ENCODE measurements around the gene DQX1. TPM values are rescaled to one million over a fixed set of nuclear protein-coding genes. Genes with fewer than 3 reads are reported as not detected.

DQX1 gene
- total and polyA plus RNA-seq, 2 of the 8 experiments (the other 6 are each of a cell fraction or from before 2014, with no cell fraction given): 0.76 to 1.1 TPM

DNA sequence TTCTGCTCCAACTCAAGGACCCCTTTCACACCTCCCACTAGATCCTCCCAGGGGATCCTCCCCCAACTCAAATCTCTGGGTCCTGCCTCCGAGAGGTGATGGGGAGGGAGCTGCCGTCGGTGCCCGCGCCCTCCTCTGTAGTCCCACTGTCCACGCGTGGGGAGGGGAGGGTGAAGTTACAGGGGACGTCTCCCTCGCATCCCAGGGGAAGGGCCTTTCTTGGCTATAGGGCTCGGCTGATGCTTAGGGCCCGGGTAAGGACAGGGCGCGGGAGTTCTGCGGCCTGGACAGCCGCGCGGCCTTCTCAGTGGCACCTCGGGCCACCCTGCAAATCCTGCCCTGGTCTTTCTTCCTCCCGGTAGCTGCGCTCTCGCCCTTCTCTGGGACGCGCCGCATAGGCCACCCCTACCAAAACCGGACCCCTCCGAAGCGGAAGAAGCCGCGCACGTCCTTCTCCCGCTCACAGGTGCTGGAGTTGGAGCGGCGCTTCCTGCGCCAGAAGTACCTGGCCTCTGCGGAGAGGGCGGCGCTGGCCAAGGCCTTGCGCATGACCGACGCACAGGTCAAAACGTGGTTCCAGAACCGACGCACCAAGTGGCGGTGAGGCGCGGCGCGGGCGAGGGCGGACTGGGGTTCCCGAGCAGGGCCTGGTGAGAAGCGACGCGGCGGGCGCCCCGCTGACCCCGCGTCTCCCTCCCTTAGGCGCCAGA lies 10.6 kb downstream of the DQX1 start (continued):
- TF ChIP-seq, protein P1, sequence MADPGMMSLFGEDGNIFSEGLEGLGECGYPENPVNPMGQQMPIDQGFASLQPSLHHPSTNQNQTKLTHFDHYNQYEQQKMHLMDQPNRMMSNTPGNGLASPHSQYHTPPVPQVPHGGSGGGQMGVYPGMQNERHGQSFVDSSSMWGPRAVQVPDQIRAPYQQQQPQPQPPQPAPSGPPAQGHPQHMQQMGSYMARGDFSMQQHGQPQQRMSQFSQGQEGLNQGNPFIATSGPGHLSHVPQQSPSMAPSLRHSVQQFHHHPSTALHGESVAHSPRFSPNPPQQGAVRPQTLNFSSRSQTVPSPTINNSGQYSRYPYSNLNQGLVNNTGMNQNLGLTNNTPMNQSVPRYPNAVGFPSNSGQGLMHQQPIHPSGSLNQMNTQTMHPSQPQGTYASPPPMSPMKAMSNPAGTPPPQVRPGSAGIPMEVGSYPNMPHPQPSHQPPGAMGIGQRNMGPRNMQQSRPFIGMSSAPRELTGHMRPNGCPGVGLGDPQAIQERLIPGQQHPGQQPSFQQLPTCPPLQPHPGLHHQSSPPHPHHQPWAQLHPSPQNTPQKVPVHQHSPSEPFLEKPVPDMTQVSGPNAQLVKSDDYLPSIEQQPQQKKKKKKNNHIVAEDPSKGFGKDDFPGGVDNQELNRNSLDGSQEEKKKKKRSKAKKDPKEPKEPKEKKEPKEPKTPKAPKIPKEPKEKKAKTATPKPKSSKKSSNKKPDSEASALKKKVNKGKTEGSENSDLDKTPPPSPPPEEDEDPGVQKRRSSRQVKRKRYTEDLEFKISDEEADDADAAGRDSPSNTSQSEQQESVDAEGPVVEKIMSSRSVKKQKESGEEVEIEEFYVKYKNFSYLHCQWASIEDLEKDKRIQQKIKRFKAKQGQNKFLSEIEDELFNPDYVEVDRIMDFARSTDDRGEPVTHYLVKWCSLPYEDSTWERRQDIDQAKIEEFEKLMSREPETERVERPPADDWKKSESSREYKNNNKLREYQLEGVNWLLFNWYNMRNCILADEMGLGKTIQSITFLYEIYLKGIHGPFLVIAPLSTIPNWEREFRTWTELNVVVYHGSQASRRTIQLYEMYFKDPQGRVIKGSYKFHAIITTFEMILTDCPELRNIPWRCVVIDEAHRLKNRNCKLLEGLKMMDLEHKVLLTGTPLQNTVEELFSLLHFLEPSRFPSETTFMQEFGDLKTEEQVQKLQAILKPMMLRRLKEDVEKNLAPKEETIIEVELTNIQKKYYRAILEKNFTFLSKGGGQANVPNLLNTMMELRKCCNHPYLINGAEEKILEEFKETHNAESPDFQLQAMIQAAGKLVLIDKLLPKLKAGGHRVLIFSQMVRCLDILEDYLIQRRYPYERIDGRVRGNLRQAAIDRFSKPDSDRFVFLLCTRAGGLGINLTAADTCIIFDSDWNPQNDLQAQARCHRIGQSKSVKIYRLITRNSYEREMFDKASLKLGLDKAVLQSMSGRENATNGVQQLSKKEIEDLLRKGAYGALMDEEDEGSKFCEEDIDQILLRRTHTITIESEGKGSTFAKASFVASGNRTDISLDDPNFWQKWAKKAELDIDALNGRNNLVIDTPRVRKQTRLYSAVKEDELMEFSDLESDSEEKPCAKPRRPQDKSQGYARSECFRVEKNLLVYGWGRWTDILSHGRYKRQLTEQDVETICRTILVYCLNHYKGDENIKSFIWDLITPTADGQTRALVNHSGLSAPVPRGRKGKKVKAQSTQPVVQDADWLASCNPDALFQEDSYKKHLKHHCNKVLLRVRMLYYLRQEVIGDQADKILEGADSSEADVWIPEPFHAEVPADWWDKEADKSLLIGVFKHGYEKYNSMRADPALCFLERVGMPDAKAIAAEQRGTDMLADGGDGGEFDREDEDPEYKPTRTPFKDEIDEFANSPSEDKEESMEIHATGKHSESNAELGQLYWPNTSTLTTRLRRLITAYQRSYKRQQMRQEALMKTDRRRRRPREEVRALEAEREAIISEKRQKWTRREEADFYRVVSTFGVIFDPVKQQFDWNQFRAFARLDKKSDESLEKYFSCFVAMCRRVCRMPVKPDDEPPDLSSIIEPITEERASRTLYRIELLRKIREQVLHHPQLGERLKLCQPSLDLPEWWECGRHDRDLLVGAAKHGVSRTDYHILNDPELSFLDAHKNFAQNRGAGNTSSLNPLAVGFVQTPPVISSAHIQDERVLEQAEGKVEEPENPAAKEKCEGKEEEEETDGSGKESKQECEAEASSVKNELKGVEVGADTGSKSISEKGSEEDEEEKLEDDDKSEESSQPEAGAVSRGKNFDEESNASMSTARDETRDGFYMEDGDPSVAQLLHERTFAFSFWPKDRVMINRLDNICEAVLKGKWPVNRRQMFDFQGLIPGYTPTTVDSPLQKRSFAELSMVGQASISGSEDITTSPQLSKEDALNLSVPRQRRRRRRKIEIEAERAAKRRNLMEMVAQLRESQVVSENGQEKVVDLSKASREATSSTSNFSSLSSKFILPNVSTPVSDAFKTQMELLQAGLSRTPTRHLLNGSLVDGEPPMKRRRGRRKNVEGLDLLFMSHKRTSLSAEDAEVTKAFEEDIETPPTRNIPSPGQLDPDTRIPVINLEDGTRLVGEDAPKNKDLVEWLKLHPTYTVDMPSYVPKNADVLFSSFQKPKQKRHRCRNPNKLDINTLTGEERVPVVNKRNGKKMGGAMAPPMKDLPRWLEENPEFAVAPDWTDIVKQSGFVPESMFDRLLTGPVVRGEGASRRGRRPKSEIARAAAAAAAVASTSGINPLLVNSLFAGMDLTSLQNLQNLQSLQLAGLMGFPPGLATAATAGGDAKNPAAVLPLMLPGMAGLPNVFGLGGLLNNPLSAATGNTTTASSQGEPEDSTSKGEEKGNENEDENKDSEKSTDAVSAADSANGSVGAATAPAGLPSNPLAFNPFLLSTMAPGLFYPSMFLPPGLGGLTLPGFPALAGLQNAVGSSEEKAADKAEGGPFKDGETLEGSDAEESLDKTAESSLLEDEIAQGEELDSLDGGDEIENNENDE (IDR thresholded peaks at IDR 0.05; ENCODE audit: insufficient replicate concordance, low read length): no peak
- TF ChIP-seq TAF1 (IDR thresholded peaks at IDR 0.05; ENCODE audit: low read depth, low read length) (no peak), BCL11A (IDR thresholded peaks at IDR 0.05; ENCODE audit: low read depth in 2 of 2, low read length in 2 of 2) (no peak), POU5F1 (IDR thresholded peaks at IDR 0.05; ENCODE audit: low read depth, low read length) (no peak), TBP (IDR thresholded peaks at IDR 0.05; ENCODE audit: low read depth, low read length) (no peak), NRF1 (IDR thresholded peaks at IDR 0.05; ENCODE audit: low read depth, low read length) (peak; percentile 28), BRCA1 (IDR thresholded peaks at IDR 0.05; ENCODE audit: low read depth, low read length) (no peak), SP1 (IDR thresholded peaks at IDR 0.05; ENCODE audit: low read depth, low read length) (peak; percentile 17; the same call in 1 of the 2 replicates)
- TF ChIP-seq, protein P2, sequence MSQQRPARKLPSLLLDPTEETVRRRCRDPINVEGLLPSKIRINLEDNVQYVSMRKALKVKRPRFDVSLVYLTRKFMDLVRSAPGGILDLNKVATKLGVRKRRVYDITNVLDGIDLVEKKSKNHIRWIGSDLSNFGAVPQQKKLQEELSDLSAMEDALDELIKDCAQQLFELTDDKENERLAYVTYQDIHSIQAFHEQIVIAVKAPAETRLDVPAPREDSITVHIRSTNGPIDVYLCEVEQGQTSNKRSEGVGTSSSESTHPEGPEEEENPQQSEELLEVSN (IDR thresholded peaks at IDR 0.05): no peak; the same call in 1 of the 2 replicates
- TF ChIP-seq, protein P3, sequence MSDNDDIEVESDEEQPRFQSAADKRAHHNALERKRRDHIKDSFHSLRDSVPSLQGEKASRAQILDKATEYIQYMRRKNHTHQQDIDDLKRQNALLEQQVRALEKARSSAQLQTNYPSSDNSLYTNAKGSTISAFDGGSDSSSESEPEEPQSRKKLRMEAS (IDR thresholded peaks at IDR 0.05): peak; percentile 84
